KG1 (cell line): ENCODE results near the gene IGSF21.
"Not testable (repeated sequence)": the region's sequence is repeated elsewhere in the genome, so short reads cannot be mapped to it uniquely, and the experiment has no call there.

Experiments used
- DNase-seq: peaks from one replicate; lab custom pipeline; 2025; lab: John Stamatoyannopoulos, UW

Gene IGSF21

GRCh38 chr1:18400347-18401102, 292.9 kb downstream of the IGSF21 start:
- no peak for DNase-seq

DNA sequence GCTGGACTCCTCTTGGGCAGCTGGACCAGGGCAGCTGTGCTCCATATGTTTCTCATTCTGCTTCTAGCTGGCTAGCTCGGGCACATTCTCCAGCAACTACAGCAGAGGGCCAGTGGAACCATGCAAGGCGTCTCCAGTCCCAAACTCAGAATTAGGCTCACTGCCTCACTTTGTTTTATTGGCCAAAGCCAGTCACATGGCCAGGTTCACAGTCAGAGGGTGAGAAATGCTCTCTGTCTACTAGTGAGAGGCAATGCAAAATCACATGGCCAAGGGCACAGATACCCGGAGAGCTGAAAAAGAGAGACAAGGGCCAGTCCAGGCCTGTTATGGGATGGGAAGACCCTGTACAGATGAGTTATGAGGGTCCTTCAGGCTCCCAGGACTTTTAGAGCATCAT, 294.3 kb downstream of the IGSF21 start:
- DNase-seq = no peak

GRCh38 chr1:18404460-18404859, 296.9 kb downstream of the IGSF21 start:
- no peak for DNase-seq

GRCh38 chr1:18407166-18408045, 299.8 kb downstream of the IGSF21 start:
- DNase-seq = no peak

GRCh38 chr1:18408656-18409370, 301.2 kb downstream of the IGSF21 start:
- no peak for DNase-seq

- DNase-seq = no peak
These were observed 302.1 kb downstream of the IGSF21 start for GRCh38 chr1:18409609-18410237.

DNA sequence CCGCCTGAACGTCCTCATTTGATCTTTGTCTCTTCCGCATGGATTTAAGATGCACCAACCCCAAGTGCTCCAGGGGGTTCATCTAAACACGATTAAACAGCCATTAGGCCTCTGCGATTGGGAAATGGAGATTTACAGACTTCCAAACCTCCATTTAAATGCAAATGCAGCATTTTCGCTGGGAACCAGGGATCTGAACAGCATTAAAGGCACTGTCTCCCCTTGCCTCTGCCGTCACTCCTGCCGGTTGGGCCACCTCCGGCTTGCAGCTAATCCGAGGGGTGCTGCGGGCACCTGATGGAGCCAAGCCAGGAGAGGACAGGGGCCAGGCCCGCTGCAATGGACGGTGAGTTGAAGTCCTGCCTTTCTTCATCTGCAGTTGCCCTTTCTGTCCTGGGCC, 302.8 kb downstream of the IGSF21 start:
- no peak for DNase-seq

DNA sequence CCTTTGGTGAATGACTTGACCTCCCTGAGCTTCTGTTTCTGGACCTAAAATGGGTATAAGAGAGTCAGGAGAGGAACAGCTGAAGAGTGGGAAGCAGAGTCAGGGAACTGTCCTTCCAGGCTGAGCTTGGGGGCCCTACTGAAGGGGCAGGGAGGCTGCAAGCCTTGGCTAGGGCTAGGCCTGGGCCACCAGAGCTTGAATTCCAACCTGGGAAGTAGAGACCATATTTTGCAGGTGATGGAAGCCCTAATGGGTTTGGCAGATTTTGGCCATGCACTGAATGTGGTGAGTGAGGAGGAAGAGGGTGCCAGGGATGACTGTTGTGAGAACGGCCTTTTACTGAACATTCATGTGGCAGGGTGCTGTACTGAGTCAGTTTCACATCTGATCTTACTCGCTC, 303.7 kb downstream of the IGSF21 start:
- DNase-seq = no peak

DNA sequence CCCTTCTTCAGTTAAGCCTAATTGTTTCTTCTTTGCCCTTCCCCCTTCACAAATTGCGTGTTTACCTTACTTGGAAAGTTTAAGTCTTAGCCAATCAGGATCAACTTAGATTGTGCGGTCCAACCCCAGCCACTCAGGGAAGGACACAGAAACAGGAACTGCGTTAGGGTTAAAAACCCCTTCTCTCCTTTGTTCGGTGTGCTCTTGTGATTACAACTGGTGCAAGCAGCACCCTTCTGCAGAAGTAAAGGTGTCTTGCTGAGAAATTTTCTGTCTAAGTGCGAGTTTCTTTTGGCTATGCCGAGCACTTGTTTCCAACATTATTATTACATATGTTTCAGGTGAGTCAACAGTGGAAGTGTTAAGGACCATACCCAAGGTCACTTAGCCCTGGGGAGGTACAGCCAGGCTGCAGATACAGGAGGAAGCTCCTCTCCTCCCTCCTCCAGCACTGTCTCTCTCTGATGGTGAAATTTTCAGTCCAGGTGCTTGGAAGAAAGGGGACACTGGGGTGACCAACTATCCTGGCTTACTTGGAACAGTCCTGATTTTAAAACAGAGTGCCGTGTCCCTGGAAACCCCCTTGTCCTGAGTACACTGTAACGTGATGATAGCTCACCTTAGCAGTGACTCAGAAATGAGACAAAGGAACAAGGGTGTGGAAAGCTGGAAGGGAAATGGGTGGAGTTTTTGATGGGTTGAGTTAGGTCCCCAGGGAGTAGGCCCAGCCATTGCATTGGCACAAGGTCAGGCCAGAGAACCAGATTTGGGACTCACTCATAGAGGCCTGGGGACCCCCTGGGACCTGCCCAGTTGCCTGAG, 304.4 kb downstream of the IGSF21 start:
- DNase-seq = no peak

GRCh38 chr1:18412882-18413353, 305.3 kb downstream of the IGSF21 start:
- DNase-seq = no peak

GRCh38 chr1:18413541-18414305, 306.1 kb downstream of the IGSF21 start:
- DNase-seq = no peak

- DNase-seq = no peak
These were observed 306.7 kb downstream of the IGSF21 start for GRCh38 chr1:18414321-18414720.

GRCh38 chr1:18414872-18415447, 307.4 kb downstream of the IGSF21 start:
- no peak for DNase-seq

DNA sequence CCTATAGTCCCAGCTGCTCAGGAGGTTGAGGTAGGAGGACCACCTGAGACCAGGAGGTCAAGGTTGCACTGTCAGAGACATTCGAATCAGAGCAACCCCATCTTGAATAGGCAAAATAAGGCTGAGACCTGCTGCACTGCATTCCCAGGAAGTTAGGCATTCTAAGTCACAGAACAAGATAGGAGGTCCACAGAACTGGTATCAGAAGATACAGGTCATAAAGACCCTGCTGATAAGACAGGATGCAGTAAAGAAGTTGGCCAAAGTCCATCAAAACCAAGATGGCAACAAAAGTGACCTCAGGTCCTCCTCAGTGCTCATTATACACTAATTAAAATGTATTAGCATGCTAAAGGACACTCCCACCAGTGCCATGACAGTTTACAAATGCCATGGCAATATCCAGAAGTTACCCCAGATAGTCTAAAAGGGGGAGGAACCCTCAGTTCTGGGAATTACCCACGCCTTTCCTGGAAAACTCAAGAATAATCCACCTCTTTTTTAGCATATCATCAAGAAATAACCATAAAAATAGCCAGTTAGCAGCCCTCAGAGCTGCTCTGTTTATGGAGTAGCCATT, 307.9 kb downstream of the IGSF21 start:
- DNase-seq = no peak

DNA sequence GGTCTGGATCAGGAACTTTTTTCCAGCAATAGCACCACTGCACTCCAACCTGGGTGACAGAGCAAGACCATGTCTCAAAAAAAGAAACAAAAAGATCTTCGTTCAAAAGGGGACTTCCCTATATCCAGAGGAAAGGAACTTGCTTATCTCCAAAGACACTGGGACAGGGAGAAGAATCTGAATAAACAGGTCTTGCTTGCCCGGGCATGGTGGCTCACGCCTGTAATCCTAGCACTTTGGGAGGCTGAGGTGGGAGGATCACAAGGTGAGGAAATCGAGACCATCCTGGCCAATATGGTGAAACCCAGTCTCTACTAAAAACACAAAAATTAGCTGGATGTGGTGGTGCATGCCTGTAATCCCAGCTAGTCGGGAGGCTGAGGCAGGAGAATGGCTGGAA, 308.5 kb downstream of the IGSF21 start:
- not testable (repeated sequence) for DNase-seq

DNA sequence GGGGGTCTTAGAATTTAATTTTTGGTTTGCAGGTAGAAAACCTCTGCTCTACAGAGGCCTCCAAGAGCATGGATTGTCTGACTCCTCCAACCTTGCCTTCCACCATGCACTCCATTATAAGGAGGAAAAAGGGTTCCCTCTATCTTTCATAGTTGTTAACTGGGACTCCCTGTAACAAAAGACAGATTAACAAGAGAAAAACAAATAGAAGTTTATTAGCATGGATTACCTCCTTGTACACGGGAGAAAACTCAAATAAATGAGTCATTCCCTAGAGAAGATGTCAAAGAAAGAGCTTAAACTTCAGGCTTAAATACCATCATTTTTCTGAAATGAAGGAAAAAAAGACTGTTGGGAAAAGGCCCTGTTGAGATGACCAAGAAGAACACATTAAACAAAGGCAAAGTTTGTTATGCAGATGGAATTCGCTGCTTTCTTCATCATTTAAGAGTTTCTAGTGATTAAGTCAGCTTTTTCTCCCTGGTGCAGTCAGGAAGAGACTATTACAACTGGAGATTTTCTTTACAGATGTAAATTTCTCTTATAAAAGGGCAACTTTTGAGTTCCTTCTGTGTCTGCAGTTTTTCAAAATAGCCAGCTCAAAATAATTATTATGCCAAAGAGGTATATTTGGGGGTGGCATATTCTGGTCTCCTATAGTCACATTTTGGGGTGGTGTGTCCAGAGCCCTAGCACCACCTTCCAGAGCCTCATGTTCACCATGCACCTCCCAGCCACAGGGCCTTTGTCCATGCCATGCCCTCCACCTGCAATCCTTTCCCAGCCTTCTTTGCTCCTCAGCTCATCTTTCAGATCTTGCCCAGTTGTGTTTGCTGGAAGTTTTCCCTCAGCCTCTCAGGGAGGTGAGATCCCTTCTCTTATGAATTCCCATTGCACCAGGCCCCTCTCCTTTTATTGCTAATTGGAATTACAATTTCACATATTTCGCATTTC, 310.0 kb downstream of the IGSF21 start:
- no peak for DNase-seq

DNA sequence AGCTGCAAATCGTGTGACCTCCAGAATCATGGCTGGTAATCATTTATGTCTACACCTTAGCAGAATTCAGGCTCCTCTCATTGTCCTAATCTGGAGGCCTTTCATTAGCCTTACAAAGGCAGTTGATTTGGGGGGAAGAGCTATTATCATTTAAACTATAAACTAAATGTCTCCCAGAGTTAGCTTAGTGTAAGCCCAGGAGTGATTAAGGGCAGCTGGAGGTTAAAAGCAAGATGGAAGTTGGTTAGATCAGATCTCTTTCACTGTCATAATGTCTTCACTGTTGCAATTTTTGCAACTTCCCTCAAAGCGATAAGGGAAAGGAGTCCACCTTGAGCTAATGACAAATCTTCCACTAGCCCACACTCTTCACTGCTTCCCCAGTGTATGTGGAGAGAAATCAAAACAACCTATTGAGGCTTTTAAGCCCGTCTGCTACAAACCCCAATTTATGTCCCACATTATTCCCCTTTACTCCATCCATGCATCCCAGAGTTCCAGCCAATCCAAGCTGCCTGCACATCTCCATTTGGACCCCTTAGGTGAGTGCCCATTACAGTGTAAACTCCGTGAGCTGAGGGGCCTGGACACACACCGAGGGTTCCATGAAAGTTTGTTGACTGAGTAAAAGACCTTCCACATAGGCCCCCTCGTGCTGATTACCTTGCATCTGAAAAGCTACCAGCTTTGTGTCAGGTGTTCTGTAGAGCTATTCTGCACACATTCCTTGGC, 311.7 kb downstream of the IGSF21 start:
- DNase-seq = no peak

- no peak for DNase-seq
These were observed 312.2 kb downstream of the IGSF21 start for GRCh38 chr1:18419845-18420184.
